Sigmoid colon (tissue), 4 donors: ENCODE measurements around the gene NDUFB10.

Experiments used
- POLR2A ChIP-seq, 2 donors: fragments of 450-650 bp; IDR thresholded peaks; one replicate each; pipeline ENCODE4 v1.6.1; 2016; ENCODE audit warnings: antibody characterized with exemption in 2 of 2, mild to moderate bottlenecking in 2 of 2, moderate library complexity in 2 of 2
- POLR2AphosphoS5 ChIP-seq, 4 donors: sonication (generic); formaldehyde crosslinking; IDR thresholded peaks; one replicate each; pipeline ENCODE4 v1.6.1; 2017; ENCODE audit warnings: antibody characterized with exemption in 4 of 4
- TF ChIP-seq, protein P1 (sequence below), 4 experiments: fragments of 450-650 bp in 3 of 4; fragments of 200-600 bp in 1 of 4; IDR thresholded peaks; one replicate each; pipeline ENCODE4 v1.5.1; 2016 to 2019; ENCODE audit warnings: antibody characterized with exemption in 4 of 4, mild to moderate bottlenecking in 3 of 4, moderate library complexity in 2 of 4

GRCh38 chr16:1949507-1949906 lies 9.8 kb upstream of the NDUFB10 start:
- TF ChIP-seq, protein P1, sequence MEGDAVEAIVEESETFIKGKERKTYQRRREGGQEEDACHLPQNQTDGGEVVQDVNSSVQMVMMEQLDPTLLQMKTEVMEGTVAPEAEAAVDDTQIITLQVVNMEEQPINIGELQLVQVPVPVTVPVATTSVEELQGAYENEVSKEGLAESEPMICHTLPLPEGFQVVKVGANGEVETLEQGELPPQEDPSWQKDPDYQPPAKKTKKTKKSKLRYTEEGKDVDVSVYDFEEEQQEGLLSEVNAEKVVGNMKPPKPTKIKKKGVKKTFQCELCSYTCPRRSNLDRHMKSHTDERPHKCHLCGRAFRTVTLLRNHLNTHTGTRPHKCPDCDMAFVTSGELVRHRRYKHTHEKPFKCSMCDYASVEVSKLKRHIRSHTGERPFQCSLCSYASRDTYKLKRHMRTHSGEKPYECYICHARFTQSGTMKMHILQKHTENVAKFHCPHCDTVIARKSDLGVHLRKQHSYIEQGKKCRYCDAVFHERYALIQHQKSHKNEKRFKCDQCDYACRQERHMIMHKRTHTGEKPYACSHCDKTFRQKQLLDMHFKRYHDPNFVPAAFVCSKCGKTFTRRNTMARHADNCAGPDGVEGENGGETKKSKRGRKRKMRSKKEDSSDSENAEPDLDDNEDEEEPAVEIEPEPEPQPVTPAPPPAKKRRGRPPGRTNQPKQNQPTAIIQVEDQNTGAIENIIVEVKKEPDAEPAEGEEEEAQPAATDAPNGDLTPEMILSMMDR (IDR thresholded peaks at IDR 0.05) = no peak
- TF ChIP-seq POLR2AphosphoS5 (IDR thresholded peaks at IDR 0.05) (no peak), POLR2A (IDR thresholded peaks at IDR 0.05) (no peak)
